Activated CD8-positive, alpha-beta memory T cell treated with anti-CD3 and anti-CD28 coated beads for 36 hours (primary cell): ENCODE results near the gene CDK5. TPM values are rescaled to one million over a fixed set of nuclear protein-coding genes. Genes with fewer than 3 reads are reported as not detected.

Experiments used
- CTCF ChIA-PET: fragments of 350-600 bp; sonication (Branson Sonifier 250); formaldehyde crosslinking; loops from one replicate; lab custom pipeline; 2021; ENCODE audit warnings: antibody characterized with exemption; lab: Charles Lee
- POLR2A ChIA-PET: fragments of 350-600 bp; sonication (Branson Sonifier 250); formaldehyde crosslinking; loops from one replicate; lab custom pipeline; 2021; ENCODE audit warnings: antibody characterized with exemption; lab: Charles Lee
- total RNA-seq, 2 experiments: library from RNA; stranded (reverse); gene quantifications; one replicate each; pipeline ENCODE4 v1.2.3, GENCODE V29; 2021

The CDK5 gene
- total RNA-seq, 2 experiments from 2014 or later = 19.0 to 21.2 TPM

DNA sequence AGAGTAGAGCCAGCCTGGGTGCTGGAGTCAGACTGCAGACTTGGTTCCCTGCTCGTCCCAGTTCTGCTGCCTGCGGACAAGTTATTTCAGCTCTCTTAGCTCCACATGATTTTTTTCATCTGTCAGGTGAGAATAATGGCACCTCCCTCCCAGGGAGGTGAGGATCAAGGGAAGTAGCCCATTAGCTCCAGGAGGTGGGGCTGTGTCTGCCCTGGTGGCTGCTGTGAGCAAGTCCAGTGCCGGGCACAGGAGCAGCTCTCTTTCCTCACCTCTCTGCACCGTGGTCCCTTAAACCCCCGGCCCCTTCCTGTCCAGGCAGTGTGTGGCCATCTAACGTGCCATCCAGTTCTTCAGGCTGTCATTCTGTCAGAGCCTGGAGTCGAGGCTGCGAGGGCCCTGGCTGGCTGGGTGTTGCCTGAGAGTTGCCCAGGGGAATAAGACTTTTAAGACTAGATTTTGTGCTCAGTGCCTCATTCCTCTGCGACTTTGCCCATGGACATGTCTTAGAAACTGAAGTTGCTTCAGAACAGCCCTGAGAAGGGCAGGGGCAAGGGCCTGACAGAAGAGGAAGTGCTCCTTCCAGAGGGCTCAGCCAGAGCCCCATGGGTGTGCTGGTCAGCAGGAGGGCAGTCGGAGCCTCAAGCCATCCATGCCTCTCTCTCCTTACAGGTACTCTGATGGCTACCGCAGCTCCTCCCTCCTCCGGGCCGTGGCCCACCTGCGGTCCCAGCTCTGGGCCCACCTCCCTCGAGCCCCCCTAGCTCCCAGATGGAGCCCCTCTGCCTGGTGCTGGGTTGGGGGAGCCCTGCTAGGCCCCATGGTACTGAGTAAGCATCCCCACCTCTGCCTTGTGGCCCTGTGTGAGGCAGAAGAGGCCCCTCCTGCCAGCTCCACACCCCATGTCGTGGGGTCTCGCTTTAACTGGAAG lies 24.5 kb downstream of the CDK5 start:
- POLR2A ChIA-PET = interaction anchor here (1.0 kb wide), 1 partner anchor 18 kb away, joined by 4 read pairs; no protein-coding TSS in a partner anchor
- CTCF ChIA-PET = interaction anchor here (0.8 to 1.7 kb wide), 2 partner anchors 9 to 15 kb away, joined by 3 to 4 read pairs; no protein-coding TSS in a partner anchor

DNA sequence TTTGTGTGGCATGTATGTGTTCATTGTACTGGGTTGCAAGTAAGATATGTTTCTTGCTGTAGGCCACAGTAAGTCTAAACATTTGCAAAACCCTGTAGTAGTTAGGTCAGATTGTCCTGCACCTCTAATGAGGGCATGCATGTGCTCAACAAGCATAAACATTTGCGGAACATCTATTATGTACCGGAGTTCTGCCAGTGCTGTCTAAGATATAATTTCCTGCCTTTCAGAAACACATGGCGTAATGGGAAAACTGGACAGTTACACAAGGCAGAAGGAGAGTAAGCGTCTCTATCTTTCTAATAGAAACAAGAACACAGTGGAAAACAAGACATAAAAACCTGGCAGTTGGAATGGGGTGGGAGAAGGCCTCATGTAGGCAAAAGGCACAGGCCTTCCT lies 26.7 kb downstream of the CDK5 start:
- CTCF ChIA-PET = no interaction called here
- POLR2A ChIA-PET = no interaction called here

DNA sequence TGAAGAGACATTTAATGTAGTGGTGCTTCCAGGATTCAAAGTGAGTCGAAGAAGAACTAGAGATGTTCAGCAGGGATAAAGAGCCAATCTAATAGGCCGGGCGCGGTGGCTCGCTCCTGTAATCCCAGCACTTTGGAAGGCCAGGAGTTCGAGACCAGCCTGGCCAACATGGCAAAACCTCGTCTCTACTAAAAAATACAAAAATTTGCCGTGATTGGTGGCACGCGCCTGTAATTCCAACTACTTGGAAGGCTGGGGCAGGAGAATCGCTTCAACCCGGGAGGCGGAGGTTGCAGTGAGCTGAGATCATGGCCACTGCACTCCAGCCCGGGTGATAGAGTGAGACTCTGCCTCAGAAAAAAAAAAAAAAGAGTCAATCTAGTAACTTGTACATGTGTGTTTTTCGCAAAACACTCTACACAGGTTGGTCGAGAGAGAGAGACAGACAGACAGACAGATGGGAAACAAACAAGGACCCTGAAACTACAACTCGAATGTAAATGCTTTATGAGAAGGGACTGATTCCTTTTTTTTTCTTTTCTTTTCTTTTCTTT lies 28.7 kb downstream of the CDK5 start:
- ChIA-PET POLR2A (interaction anchor here (0.6 to 1.4 kb wide), 6 partner anchors 10 to 31 kb away, joined by 3 to 8 read pairs (median 6); no protein-coding TSS in a partner anchor), CTCF (interaction anchor here (1.0 to 2.8 kb wide), 10 partner anchors 9 to 131 kb away, joined by 3 to 32 read pairs (median 4); partner anchors contain the start of genes FASTK and TMUB1)

DNA sequence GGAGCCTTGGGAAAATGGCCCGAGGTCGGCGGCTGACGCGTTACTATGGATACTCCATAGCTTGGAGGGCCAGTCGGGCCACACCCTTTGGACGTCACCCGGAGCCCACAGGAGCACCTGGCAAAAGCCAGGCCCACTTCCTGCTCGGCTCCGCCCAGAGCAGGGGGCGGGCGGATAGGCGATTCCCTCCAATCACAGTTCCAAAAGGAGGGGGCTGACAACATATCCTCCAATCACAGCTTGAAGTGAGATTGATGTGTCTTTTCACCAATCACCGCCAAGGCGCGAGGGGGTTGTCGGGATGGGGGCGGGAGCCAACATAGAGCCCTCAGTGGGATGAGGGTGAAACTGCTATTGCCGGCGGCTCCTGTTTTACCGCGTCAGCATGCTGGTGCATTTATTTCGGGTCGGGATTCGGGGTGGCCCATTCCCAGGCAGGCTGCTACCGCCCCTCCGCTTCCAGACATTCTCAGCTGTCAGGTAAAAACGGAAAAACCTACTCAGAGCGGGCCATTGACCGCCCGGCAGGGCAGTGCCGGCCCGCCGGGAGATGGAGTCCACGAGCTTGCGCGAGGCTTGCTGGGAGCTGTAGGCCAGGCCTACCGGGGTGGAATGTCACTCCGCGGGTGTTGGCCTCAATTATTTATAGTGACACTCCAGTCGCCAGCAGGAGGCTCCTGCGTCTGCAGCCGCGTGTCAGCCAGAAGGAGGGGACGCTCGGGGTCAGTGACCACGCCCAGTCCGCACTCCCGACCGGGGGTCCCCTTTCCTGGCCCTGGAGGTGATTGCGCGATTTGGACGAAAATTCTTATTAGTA lies 29.4 kb downstream of the CDK5 start, which contains the start of gene ABCB8:
ABCB8 (plus strand) TSS at position 320 of the 817 bp plus-strand sequence; CDS start at position 386, 66 bp downstream.
- ChIA-PET CTCF (interaction anchor here (0.7 to 2.8 kb wide), 11 partner anchors 10 to 130 kb away, joined by 3 to 32 read pairs (median 4); partner anchors contain the start of genes FASTK and TMUB1), POLR2A (interaction anchor here (0.6 to 1.4 kb wide), 9 partner anchors 10 to 59 kb away, joined by 3 to 10 read pairs (median 6); partner anchors contain the start of gene CDK5)

DNA sequence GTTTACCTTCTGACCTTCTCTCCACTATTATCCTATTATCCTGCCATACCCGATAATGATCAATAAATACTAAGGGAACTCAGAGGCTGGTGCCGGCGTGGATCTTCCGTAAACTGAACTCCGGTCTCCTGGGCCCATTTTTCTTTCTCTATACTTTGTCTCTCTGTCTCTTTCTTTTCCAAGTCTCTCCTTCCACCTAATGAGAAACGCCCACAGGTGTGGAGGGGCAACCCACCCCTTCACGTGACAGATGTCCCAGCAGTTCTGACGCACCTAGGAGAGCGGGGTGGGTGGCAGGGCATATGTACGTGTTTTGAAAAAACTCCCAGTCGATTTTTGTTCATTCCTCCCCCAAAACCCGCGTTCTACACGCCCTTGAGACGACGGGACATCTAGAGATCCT lies 30.0 kb downstream of the CDK5 start:
- CTCF ChIA-PET = interaction anchor here (1.1 to 2.8 kb wide), 7 partner anchors 9 to 129 kb away, joined by 3 to 32 read pairs (median 4); partner anchors contain the start of gene TMUB1
- POLR2A ChIA-PET = interaction anchor here (0.8 to 1.4 kb wide), 7 partner anchors 9 to 59 kb away, joined by 3 to 10 read pairs (median 7); partner anchors contain the start of gene CDK5

DNA sequence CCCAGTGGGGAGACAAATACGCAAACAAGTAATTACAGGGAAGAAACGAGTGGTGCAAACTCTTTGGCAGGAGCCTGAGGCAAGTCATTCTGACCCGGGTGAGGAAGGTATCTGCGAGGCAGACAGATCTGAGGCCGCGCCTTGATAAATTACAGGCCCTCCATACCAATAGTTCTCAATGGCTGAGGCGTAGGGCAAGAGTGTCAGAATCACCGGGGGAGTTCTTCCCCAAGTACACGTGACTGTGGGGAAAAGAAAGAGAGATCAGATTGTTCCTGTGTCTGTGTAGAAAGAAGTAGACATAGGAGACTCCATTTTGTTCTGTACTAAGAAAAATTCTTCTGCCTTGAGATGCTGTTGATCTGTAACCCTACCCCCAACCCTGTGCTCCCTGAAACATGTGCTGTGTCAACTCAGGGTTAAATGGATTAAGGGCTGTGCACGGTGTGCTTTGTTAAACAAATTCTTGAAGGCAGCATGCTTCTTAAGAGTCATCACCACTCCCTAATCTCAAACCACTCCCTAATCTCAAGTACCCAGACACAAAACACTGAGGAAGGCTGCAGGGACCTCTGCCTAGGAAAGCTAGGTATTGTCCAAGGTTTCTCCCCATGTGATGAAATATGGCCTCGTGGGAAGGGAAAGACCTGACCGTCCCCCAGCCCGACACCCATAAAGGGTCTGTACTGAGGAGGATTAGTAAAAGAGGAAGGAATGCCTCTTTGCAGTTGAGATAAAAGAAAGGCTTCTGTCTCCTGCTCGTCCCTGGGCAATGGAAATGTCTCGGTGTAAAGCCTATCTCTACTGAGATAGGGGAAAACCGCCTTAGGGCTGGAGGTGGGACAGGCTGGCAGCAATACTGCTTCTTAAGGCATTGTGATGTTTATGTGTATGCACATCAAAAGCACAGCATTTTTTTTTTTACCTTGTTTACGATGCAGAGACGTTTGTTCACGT lies 30.6 kb downstream of the CDK5 start:
- CTCF ChIA-PET = interaction anchor here (0.6 to 2.8 kb wide), 6 partner anchors 8 to 84 kb away, joined by 3 to 32 read pairs (median 6); partner anchors contain the start of gene TMUB1
- POLR2A ChIA-PET = interaction anchor here (0.8 to 1.4 kb wide), 2 partner anchors 8 to 13 kb away, joined by 3 to 8 read pairs; no protein-coding TSS in a partner anchor

DNA sequence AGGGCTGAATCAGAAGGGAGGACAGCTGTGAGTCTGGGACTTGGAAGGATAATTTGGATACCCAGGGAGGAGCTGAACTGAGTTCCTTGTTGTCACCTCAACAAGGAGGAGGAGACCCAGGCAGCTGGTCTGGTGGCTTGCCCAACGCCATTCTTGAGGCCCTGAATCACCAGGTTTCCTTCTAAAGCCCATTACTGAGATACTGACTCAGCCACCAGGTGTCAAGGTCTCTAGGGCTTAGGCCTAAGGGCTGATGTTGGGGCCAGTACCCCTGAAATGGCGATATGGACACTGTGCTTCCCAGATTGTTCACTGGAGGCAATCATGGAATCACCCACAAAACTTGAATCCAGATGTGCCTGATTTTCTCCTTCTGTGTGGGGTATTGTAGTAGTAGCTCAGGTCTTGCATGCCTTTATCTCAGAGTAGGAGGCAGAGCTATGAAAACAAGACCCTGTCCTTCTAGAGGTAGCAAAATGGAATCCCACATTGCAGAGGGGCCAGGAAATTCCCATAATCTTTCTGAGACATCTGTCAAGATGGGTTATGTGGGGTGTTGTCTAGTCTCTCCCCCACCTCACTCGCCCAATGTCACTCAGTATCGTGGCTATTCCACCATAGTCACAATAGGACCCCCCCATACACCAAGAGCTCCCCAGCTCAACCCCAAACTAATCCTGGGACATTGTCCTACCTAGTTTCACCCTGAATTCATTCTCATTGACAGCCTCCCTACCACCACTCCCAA lies 31.6 kb downstream of the CDK5 start:
- CTCF ChIA-PET = interaction anchor here (0.6 to 1.7 kb wide), 3 partner anchors 8 to 17 kb away, joined by 3 to 7 read pairs (median 5); no protein-coding TSS in a partner anchor
- POLR2A ChIA-PET = no interaction called here

DNA sequence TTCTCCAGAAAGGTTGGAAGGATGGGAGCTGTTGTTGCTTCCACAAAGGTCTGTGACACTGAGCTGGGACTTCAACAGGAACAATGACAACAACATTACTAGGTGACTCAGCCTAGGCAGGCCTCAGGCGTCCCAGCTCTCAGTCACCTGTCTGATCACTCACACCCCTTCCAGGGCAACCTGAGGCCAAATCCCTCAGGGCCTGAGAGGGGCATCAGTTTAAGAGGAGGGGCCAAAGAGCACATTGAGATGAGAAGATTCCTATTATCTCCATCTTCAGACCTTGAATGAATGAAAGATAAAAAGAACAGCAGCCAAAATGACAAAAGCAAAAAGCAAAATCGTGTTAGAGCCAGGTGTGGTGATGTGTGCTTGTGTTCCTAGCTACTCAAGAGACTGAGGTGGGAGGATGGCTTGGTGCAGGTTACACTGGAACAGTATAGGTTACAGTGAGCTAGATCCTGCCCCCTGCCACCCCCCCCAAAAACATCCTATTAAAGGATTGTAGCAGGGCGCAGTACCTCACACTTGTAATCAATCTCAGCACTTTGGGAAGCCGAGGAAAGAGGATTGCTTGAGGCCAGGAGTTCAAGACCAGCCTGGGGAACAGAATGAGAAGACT lies 33.2 kb downstream of the CDK5 start, which contains the start of gene ATG9B:
ATG9B (minus strand) TSS at position 60 of the 622 bp plus-strand sequence. CDS start 71 bp downstream, outside the sequence.
- ChIA-PET POLR2A (no interaction called here), CTCF (interaction anchor here (1.2 to 1.3 kb wide), 2 partner anchors 11 to 15 kb away, joined by 4 to 5 read pairs; no protein-coding TSS in a partner anchor)

DNA sequence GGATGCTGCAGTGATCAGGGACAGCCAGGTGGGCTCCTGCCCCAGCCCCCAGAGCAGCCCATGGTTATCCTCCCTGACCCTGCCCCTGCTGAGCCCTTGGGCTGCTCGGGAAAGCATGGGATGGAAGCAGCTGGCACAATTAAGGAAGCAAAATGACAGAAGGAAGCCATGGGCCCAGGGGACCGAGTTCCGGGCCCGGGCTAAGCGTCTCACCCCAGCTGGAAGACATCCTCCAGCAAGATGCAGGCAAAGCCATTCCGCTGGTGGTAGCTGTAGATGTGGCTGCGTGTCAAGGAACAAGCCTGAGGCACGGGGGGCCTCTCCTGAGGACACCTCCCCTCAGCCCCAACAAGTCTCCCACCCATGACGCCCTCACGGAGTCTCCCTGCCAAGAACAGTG lies 34.5 kb downstream of the CDK5 start:
- POLR2A ChIA-PET = no interaction called here
- CTCF ChIA-PET = interaction anchor here (2.0 kb wide), 1 partner anchor 15 kb away, joined by 5 read pairs; no protein-coding TSS in a partner anchor

DNA sequence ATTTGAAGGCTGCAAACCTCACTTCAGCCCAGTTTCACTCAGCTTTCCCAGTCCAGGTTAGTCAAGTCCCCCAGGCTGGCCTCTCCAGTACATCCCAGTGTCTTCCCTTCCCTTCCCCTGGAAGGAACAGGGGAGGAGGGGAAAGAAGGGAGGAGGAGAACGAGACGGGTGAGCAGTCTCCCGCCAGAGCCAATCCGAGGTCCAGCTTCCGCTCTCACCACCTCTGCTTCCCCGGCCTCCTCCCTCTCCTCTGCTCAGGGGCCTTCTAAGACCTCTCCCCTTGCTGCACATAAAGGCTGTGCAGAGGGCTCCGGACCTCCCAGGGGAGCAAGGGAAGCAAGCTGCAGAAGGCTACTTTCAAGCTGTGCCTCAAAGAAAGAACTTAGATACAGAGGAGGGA lies 37.5 kb downstream of the CDK5 start:
- ChIA-PET POLR2A (no interaction called here), CTCF (interaction anchor here (2.9 to 5.5 kb wide), 3 partner anchors 9 to 57 kb away, joined by 14 to 32 read pairs (median 20); partner anchors contain the start of gene ABCB8)

DNA sequence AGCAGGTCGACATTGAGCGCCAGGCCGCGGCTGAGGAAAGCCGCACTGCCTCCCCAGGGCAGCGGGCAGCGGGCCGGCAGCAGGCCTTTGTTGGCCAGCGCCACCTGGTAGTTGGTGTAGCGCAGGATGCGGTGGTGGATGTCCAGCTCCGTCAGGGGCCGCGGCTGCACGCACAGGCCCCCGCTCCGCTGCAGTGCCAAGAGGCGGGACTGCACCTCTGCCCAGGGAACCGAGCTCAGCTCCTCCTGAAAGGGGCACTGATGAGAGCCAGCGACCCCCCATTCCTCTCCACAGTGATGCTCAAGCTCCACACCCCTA lies 38.6 kb downstream of the CDK5 start:
- ChIA-PET CTCF (interaction anchor here (0.5 to 5.5 kb wide), 20 partner anchors 10 to 950 kb away, joined by 3 to 38 read pairs (median 4); partner anchors contain the start of genes ABCB8 and ABCF2), POLR2A (interaction anchor here (0.6 to 2.0 kb wide), 6 partner anchors 9 to 233 kb away, joined by 3 to 8 read pairs (median 5); partner anchors contain the start of genes ABCB8 and SLC4A2)

DNA sequence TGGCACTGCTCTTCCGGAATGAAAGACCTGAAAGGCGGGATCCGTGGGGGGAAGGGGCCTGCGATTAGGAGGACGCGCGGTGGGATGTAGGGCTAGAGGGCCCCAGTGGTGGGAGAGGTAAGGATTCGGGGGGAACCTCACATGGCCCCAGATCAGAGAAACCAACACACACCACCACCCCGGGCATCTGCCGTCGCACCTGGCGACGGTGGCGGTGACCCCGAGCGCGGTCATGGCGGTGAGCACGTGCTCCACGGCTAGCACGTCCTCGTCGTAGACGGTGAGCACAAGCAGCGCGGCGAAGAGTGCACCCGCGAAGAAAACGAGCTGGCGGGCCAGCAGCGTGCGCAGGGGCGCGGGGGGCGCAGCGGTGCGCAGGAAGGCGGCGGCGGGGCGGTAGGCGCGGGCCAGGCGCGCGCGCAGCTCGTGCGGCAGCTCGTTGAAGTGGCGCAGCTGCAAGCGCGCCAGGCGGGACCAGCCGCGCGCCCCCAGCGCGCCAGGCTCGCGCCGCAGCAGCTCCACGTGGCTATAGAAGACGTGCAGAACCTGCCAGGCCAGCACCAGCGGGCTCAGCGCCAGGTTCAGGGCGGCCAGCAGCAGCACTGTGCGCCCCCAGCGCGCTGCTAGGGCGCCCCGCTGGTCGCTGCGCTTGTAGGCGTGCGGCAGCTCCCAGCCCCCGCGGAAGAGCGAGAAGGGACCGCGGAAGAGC lies 39.1 kb downstream of the CDK5 start:
- POLR2A ChIA-PET = interaction anchor here (0.6 to 2.0 kb wide), 5 partner anchors 9 to 233 kb away, joined by 3 to 8 read pairs (median 6); partner anchors contain the start of gene ABCB8
- CTCF ChIA-PET = interaction anchor here (0.5 to 5.5 kb wide), 25 partner anchors 8 to 950 kb away, joined by 3 to 38 read pairs (median 4); partner anchors contain the start of genes ABCB8 and ABCF2

DNA sequence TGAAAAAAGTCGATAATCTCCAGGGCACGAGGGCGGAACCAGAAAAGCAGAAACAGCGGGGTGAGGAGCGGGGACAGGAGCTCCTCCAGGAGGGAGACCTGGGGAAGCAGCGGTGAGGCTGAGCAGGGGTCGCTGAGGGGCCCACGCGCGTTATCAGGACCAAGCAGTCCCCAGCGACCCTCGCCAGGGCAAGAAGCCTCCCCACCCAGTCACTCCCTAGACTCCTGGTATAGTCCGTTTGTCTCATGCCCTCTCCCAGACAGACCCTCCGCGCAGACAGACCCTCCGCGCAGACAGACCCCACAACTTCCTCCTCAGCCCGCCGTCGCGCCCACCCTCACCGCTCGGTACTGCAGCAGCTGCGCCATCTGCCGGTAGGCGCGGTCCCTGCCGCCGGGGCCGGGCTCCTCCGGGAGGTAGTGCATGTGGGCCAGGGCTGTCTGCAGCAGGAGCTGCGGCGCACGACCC lies 39.7 kb downstream of the CDK5 start:
- CTCF ChIA-PET = interaction anchor here (0.5 to 5.5 kb wide), 23 partner anchors 8 to 230 kb away, joined by 3 to 38 read pairs (median 4); partner anchors contain the start of genes ABCB8 and ABCF2
- POLR2A ChIA-PET = interaction anchor here (0.9 to 2.0 kb wide), 3 partner anchors 10 to 21 kb away, joined by 3 to 8 read pairs (median 4); partner anchors contain the start of gene ABCB8

DNA sequence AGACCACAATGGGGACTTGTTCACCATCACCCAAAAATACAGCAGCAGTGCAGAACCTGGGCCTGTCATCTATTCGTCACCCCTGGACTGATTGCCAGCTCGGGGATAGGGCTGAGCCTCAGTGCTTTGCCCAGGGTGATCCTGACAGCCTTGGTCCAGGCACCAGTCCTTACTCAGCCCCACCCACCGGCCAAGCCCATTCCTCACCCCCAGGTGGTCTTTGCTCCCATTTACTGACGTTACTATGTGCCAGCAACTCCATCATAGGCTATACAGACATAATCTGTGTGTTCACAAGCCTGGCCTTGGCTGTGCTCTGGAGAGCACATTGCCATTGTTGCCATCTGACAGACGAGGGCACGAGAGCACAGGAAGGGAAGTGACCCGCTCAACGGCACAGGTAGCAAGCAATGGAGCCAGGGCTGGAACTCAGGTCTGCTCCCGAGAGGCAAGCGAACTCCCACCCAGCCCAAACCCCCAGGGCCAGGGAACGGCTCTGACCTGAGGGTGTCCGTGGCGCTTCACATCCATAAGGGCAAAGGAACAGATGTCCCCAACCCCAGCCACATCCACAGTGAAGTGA lies 40.2 kb downstream of the CDK5 start:
- ChIA-PET POLR2A (interaction anchor here (1.3 to 2.0 kb wide), 2 partner anchors 10 to 11 kb away, joined by 4 to 8 read pairs; partner anchors contain the start of gene ABCB8), CTCF (interaction anchor here (0.7 to 5.5 kb wide), 19 partner anchors 8 to 210 kb away, joined by 3 to 38 read pairs (median 4); partner anchors contain the start of genes ABCB8 and ABCF2)
